GM18951 (cell line): ENCODE data around the gene AGMO.

Experiments used
- POLR2A ChIP-seq: IDR thresholded peaks from 4 replicates; pipeline ENCODE4 v1.6.1; 2011; ENCODE audit warnings: mild to moderate bottlenecking; ENCODE audit not compliant: insufficient read length, insufficient read depth; ENCODE audit errors: extremely low read depth
- in situ Hi-C: fragments of 300-500 bp; cut with MboI; formaldehyde crosslinking; loops from one replicate; pipeline ENCODE4 v1.12.0; 2022; ENCODE audit warnings: low sequenced_read_pairs, mixed read lengths, inconsistent platforms; ENCODE audit not compliant: unreplicated experiment

AGMO gene

DNA sequence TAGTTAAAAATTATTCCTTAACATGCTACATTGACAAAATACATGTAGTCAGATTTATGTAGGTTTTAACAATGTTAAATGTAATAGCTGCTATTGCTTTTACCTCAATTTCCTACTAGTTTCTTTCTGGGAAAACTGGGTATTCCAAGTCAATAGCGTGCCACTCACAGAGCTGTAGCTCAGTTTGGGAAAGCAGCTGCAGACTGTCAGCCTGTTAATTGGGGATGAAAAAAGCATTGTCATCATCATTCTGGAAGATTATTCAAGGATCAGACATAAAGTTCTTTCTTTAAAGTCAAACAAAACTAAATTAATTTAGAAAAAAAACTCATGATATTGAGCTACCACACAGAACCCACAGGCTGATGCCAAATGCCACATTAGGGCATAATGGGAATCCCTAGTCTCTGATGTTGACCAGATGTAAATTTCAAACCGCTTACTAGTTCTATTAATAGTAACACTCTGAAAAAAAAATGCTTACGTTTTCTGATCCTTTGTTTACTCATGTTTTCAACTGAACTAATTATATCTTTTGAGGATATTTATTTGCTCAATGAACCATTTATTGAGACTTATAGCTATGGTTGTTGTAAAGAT lies 19.6 kb upstream of the AGMO start:
- in situ Hi-C loops: no loop called here
- TF ChIP-seq POLR2A: no peak

GRCh38 chr7:15580604-15581351 lies 19.0 kb upstream of the AGMO start:
- in situ Hi-C loops: no loop called here
- no peak for TF ChIP-seq POLR2A

DNA sequence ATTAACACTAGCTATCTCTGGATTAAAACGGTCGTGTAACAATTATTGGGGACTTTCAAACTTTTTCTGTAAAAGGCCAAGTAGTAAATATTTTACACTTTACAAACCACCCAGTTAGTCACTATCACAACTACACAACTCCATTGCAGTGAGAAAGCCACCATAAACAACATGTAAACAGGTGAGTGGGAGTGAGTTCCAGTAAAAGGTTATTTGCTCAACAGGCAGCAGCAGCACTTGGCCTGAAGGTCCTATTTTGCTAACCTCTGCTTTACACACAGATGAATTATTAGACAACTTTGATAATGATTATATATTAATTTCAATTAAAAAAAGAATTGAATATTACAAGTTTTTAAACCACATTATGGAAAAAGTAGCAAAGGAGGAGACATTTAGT lies 15.8 kb upstream of the AGMO start:
- no peak for TF ChIP-seq POLR2A
- in situ Hi-C loops: no loop called here

DNA sequence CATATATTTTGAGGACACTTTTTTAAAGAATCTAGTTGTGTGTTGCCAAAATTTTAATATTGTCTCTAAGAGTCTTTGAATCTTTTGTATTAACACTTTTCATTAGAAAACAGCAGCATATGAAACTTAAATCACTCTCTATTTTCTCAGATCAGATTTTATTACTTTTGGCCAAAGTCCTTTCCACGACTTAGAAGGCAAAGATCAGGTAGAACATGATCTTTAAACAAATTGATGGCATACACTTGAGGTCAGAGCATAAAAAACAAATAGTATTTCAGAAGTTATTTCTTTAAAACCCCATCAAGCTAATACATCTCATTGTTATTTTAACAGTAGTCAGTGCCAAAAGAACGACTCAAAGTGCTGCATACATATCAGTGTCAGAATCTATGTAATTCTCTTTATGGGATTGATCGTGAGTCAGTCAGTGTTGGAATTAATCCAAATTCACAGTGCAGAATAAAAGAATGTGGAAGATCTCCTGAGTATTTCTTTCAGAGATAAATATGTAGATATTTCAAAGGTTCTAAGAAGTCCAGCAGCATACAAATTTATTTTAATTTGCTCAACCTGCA lies 9.6 kb upstream of the AGMO start:
- in situ Hi-C loops: no loop called here

GRCh38 chr7:15567652-15568051 lies 5.8 kb upstream of the AGMO start:
- no peak for TF ChIP-seq POLR2A
- in situ Hi-C loops: no loop called here

More for the DNA sequence above, 9.6 kb upstream of the AGMO start:
- no peak for TF ChIP-seq POLR2A

GRCh38 chr7:15567036-15567435 lies 5.2 kb upstream of the AGMO start:
- in situ Hi-C loops: no loop called here
- no peak for TF ChIP-seq POLR2A

GRCh38 chr7:15566476-15566875 lies 4.7 kb upstream of the AGMO start:
- TF ChIP-seq POLR2A: no peak
- in situ Hi-C loops: no loop called here

- in situ Hi-C loops: no loop called here
- no peak for TF ChIP-seq POLR2A
Observed at GRCh38 chr7:15560968-15561367, 847 bp downstream of the AGMO start.

DNA sequence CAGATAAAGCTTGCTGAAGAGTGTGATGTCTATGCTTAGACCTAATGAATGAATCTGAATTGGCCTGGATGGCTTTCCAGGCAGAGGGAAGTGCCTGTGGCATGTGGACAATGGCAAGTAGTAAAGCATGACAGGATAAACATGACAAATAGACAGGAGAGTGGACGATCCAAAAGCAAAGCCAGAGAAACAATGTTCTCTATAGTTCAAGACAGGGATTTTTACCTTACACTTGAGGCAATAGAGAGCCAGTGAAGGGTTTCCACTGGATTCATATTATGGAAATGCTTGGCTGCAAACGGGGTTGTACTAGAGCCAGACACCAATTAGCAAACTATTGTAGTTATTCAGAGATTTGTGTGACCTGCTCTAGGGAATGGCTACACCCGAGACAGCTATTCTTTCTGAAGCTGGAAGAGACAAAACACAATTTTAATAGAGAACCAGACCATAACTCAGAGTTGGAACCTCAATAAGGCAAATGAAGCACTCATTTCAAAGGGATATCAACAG lies 2.3 kb downstream of the AGMO start:
- no peak for TF ChIP-seq POLR2A
- in situ Hi-C loops: no loop called here

- in situ Hi-C loops: no loop called here
- TF ChIP-seq POLR2A: no peak
Observed at GRCh38 chr7:15558756-15559155, 3.1 kb downstream of the AGMO start.

DNA sequence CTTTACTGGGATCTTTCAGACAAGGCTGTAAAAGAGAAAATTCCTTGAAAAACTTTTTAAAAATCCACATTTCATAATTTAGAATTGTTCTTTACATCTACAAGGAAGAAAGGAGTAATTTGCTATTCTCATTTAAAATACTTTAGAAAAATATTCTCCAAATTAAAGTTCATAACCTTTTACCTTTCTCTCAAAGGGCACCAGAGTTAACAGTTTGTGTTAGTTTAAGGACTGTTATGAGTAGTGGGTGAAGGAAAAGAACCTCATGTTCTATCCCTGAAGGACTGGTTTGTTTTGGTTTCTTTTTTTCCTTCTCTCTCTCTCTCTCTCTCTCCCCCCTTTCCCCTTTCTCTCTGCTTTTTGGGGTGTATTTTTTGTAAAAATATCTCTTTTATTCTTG lies 4.1 kb downstream of the AGMO start:
- TF ChIP-seq POLR2A: no peak
- in situ Hi-C loops: no loop called here

DNA sequence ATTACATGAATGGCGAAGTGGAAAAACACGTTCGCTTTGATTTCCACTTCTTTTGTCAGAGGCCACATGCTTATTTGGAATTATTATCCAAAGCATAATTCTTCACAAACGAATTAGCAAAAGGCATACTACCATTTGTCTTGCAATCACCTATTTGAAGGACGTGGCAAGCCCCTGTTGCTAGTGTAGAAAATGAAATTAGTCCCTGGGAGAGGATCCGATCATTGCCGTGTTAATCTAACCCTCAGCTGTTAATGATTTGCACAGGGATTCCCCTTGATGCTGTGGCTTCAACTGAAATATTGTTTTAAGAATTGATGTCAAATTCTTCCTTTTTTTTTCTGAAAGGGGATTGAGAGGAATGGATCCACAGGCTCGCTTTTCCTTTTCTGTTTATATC lies 4.6 kb downstream of the AGMO start:
- in situ Hi-C loops: no loop called here
- TF ChIP-seq POLR2A: no peak

GRCh38 chr7:15556339-15557105 lies 5.3 kb downstream of the AGMO start:
- in situ Hi-C loops: no loop called here
- no peak for TF ChIP-seq POLR2A

DNA sequence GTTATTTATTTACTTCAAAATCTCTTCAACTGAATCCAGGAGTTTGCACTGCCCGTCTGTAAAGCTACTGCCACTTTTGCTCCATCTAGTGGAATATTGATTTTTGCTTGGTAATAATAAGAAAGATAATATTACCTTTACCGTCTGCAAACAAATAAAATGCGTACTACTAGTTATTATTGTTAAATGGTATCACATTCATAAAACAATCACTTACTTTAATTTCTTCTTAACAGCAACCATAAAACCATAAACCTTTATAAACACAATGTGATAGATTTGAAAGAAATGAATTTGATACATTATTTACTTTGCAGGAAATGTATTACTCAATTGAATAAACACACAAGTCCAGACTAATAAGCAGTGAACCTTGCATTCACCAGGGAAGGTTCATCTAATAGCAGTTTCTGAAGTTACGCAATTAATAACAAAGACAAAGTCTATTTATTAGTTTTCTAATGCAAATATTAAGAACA lies 6.4 kb downstream of the AGMO start:
- TF ChIP-seq POLR2A: no peak
- in situ Hi-C loops: no loop called here

DNA sequence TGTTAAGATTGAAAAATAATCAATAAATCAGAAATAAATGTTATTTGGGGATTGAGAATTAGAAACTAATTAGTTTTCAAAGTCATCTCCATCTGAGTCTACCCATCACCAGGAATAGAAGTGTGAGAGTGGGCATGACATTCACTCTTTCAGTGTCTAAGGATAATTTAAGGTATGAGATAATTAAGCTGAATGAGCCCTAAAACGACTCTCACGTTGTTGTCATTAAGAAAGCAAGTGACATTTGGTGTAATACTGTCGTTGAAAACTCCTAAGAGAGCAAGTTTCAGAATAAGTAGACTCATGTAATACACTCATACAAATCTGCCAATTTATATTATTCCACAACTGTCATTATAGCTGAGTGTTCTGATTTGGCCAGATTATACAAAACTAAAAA lies 7.1 kb downstream of the AGMO start:
- no peak for TF ChIP-seq POLR2A
- in situ Hi-C loops: no loop called here
